Nucleus accumbens (tissue), 56 donors: ENCODE data around the gene TMEM205.
"Not testable (repeated sequence)": the region's sequence is repeated elsewhere in the genome, so short reads cannot be mapped to it uniquely, and the experiment has no call there.

Experiments used
- DNase-seq, 56 donors: peaks; one replicate each; lab custom pipeline; 2025; lab: John Stamatoyannopoulos, UW

Gene TMEM205

GRCh38 chr19:11345122-11345803 is 805 bp downstream of the TMEM205 start:
- peak in 3 of 56 donors; percentile 7 to 29 (median 15) for DNase-seq

GRCh38 chr19:11342429-11342828 is 3.6 kb downstream of the TMEM205 start:
- no peak for DNase-seq

- not testable (repeated sequence) for DNase-seq
Observed at GRCh38 chr19:11340099-11340467, 6.0 kb downstream of the TMEM205 start.

GRCh38 chr19:11339254-11340098 is 6.6 kb downstream of the TMEM205 start, which contains the start of gene RAB3D:
RAB3D (minus strand) TSS chr19:11339657; CDS start chr19:11337399, 2,258 bp downstream.
- peak in 55 of 56 donors; percentile 18 to 93 (median 77) for DNase-seq

GRCh38 chr19:11338569-11339253 is 7.4 kb downstream of the TMEM205 start:
- DNase-seq: peak in 6 of 56 donors; percentile 13 to 58 (median 23)

- DNase-seq: no peak
Observed at GRCh38 chr19:11338121-11338520, 7.9 kb downstream of the TMEM205 start.

- no peak for DNase-seq
Observed at GRCh38 chr19:11337080-11337479, 9.0 kb downstream of the TMEM205 start.

GRCh38 chr19:11335449-11336146 is 10.5 kb downstream of the TMEM205 start:
- no peak for DNase-seq

- DNase-seq: not testable (repeated sequence)
Observed at GRCh38 chr19:11333838-11334237, 12.2 kb downstream of the TMEM205 start.

GRCh38 chr19:11332822-11333221 is 13.2 kb downstream of the TMEM205 start:
- no peak for DNase-seq

- no peak for DNase-seq
Observed at GRCh38 chr19:11331502-11331901, 14.6 kb downstream of the TMEM205 start.

- DNase-seq: no peak
Observed at GRCh38 chr19:11330127-11330526, 15.9 kb downstream of the TMEM205 start.

- no peak for DNase-seq
Observed at GRCh38 chr19:11325544-11325943, 20.5 kb downstream of the TMEM205 start.

GRCh38 chr19:11324748-11325389 is 21.2 kb downstream of the TMEM205 start:
- DNase-seq: no peak

GRCh38 chr19:11324079-11324661 is 21.9 kb downstream of the TMEM205 start:
- DNase-seq: peak in 48 of 56 donors; percentile 2 to 78 (median 36)

GRCh38 chr19:11323601-11324078 is 22.4 kb downstream of the TMEM205 start:
- no peak for DNase-seq

GRCh38 chr19:11322269-11323024 is 23.6 kb downstream of the TMEM205 start:
- DNase-seq: no peak
